Measurements from ENCODE around the gene CHM. TPM values are rescaled to one million over a fixed set of nuclear protein-coding genes. Genes with fewer than 3 reads are reported as not detected.

CHM gene
- polyA plus RNA-seq, 3 donors = 6.0 to 7.7 (median 6.6) TPM

DNA sequence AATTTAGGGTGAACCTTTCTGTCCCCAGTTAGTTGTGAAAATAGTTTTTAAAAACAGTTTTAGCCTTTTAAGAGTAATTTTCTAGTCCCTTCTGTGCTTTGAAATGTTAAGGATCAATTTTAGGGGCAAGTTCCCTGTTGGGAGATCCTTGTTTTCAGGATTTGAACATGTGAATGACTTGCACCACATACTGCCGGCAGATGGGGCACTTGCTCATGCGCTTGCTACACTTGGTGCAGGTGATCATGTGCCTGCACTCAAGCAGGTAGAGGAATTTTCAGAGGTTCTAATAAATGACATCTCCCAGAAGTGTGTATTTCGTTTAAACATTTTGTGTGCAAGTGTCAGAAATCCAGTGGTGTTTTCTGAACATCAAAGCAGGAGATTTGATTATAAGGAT lies 195.9 kb downstream of the CHM start:
- peaks cover 0 to 3% (median 0%) of the 10 kb centered on the region in 7 donors for H3K9me3 Mint-ChIP-seq
- no peaks in the 10 kb centered on the region for H3K9me3 ChIP-seq (replicated peaks in 1 of 2; ENCODE audit: control insufficient read depth in 1 of 2, insufficient read depth in 1 of 2, low read length in 2 of 2)
- no peaks in the 10 kb centered on the region for H3K27me3 ChIP-seq (ENCODE audit: control insufficient read depth in 2 of 2, insufficient read depth in 2 of 2, low read length in 2 of 2)
- peaks cover 0 to 3% (median 0%) of the 10 kb centered on the region in 3 donors for H3K27me3 Mint-ChIP-seq (ENCODE audit: low read depth in 3 of 3)
- H3K4me1 Mint-ChIP-seq = no peaks in the 10 kb centered on the region
- H3K4me1 ChIP-seq (ENCODE audit: control insufficient read depth in 1 of 2, insufficient read depth in 2 of 2, low read length in 2 of 2) = no peaks in the 10 kb centered on the region
- H3K9ac ChIP-seq (ENCODE audit: insufficient read depth, low read length, poor library complexity, severe bottlenecking) = no peak overlapping the region
- no peak overlapping the region for H3K27ac ChIP-seq (ENCODE audit: low read depth in 1 of 2, low read length in 2 of 2)
- no peaks in the 10 kb centered on the region for H4K20me1 ChIP-seq (ENCODE audit: insufficient read depth, low read length)
- DNase-seq = no peak
- no peaks in the 10 kb centered on the region for H3K79me2 ChIP-seq (ENCODE audit: insufficient read depth, low read length)
- TF ChIP-seq, protein P1, sequence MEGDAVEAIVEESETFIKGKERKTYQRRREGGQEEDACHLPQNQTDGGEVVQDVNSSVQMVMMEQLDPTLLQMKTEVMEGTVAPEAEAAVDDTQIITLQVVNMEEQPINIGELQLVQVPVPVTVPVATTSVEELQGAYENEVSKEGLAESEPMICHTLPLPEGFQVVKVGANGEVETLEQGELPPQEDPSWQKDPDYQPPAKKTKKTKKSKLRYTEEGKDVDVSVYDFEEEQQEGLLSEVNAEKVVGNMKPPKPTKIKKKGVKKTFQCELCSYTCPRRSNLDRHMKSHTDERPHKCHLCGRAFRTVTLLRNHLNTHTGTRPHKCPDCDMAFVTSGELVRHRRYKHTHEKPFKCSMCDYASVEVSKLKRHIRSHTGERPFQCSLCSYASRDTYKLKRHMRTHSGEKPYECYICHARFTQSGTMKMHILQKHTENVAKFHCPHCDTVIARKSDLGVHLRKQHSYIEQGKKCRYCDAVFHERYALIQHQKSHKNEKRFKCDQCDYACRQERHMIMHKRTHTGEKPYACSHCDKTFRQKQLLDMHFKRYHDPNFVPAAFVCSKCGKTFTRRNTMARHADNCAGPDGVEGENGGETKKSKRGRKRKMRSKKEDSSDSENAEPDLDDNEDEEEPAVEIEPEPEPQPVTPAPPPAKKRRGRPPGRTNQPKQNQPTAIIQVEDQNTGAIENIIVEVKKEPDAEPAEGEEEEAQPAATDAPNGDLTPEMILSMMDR (IDR thresholded peaks at IDR 0.05) = no peak
- no peaks in the 10 kb centered on the region for H3K36me3 Mint-ChIP-seq
- no peaks in the 10 kb centered on the region for H3K36me3 ChIP-seq (replicated peaks in 1 of 2; ENCODE audit: control insufficient read depth in 1 of 2, insufficient read depth in 2 of 2, low read length in 2 of 2)
- no peak overlapping the region for H2AFZ ChIP-seq (ENCODE audit: insufficient read depth, low read depth, low read length, poor library complexity, severe bottlenecking)
- no peak overlapping the region for H3K27ac Mint-ChIP-seq
- H3K4me3 Mint-ChIP-seq = no peak overlapping the region
- intact Hi-C loops (cut with micrococcal nuclease) = no loop called here
- WGBS (ENCODE audit: insufficient coverage) = no CpG with 5 or more reads among the region's 3 CpGs
- H3K4me2 ChIP-seq (replicated peaks; ENCODE audit: extremely low read depth, low read length, poor library complexity, severe bottlenecking) = no peak overlapping the region
- no peak overlapping the region for H3K4me3 ChIP-seq (replicated peaks in 1 of 3; ENCODE audit: low read depth in 2 of 3, low read length in 3 of 3)

DNA sequence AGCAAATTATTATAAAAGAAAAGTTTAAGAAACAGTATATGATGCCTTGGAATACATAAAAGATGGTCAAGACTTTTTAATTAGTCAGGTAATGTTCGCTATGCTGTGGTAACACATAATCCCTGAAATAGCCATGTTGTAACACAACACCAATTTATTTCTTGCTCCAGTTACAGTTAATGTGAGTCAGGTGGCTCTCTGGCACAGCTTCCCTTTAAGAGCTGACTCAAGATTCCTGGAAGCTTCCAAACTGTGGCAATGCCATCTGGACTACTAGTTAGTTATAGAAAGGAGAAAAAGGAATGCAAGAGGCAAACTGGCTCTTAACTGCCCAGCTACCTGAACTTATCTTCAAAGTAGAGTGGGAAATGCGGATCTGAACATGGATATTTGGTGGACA lies 210.5 kb downstream of the CHM start:
- no peaks in the 10 kb centered on the region for H3K4me1 Mint-ChIP-seq

More for the DNA sequence above, 210.5 kb downstream of the CHM start:
- H3K4me3 ChIP-seq (replicated peaks in 1 of 3; ENCODE audit: low read depth in 2 of 3, low read length in 3 of 3) = no peak overlapping the region
- Mint-ChIP-seq H3K4me3 (no peak overlapping the region), H3K36me3 (no peaks in the 10 kb centered on the region), H3K27me3 (ENCODE audit: low read depth in 3 of 3) (peaks cover 0 to 2% (median 0%) of the 10 kb centered on the region in 3 donors), H3K27ac (no peak overlapping the region), H3K9me3 (peaks cover 0 to 7% (median 2%) of the 10 kb centered on the region in 7 donors)
- TF ChIP-seq, protein P1 (IDR thresholded peaks at IDR 0.05) = no peak
- no CpG with 5 or more reads among the region's 2 CpGs for WGBS (ENCODE audit: insufficient coverage)
- no peaks in the 10 kb centered on the region for H4K20me1 ChIP-seq (ENCODE audit: insufficient read depth, low read length)
- no peak overlapping the region for H3K9ac ChIP-seq (ENCODE audit: insufficient read depth, low read length, poor library complexity, severe bottlenecking)
- H2AFZ ChIP-seq (ENCODE audit: insufficient read depth, low read depth, low read length, poor library complexity, severe bottlenecking) = no peak overlapping the region
- H3K4me2 ChIP-seq (replicated peaks; ENCODE audit: extremely low read depth, low read length, poor library complexity, severe bottlenecking) = no peak overlapping the region
- DNase-seq = no peak
- no peaks in the 10 kb centered on the region for H3K4me1 ChIP-seq (ENCODE audit: control insufficient read depth in 1 of 2, insufficient read depth in 2 of 2, low read length in 2 of 2)
- intact Hi-C loops (cut with micrococcal nuclease) = no loop called here
- H3K27me3 ChIP-seq (ENCODE audit: control insufficient read depth in 2 of 2, insufficient read depth in 2 of 2, low read length in 2 of 2) = no peaks in the 10 kb centered on the region
- no peaks in the 10 kb centered on the region for H3K79me2 ChIP-seq (ENCODE audit: insufficient read depth, low read length)
- no peaks in the 10 kb centered on the region for H3K36me3 ChIP-seq (replicated peaks in 1 of 2; ENCODE audit: control insufficient read depth in 1 of 2, insufficient read depth in 2 of 2, low read length in 2 of 2)
- peaks cover 0 to 4% of the 10 kb centered on the region in 2 donors for H3K9me3 ChIP-seq (replicated peaks in 1 of 2; ENCODE audit: control insufficient read depth in 1 of 2, insufficient read depth in 1 of 2, low read length in 2 of 2)
- H3K27ac ChIP-seq (ENCODE audit: low read depth in 1 of 2, low read length in 2 of 2) = no peak overlapping the region

Data from CD14-positive monocyte (primary cell).